Sigmoid colon (tissue), 7 donors: ENCODE results near the gene CARMIL1. TPM values are rescaled to one million over a fixed set of nuclear protein-coding genes. Genes with fewer than 3 reads are reported as not detected.

Experiments
- DNase-seq: peaks from one replicate; pipeline ENCODE4 v3.0.0-alpha.2; 2019
- H3K27ac ChIP-seq, 4 donors: fragments of 200-600 bp; sonication (generic); one replicate each; pipeline ENCODE4 v1.5.1; 2016 to 2019; ENCODE audit warnings: mild to moderate bottlenecking in 1 of 4
- H3K27me3 ChIP-seq, 3 donors: fragments of 200-600 bp; sonication (generic); one replicate each; pipeline ENCODE4 v1.5.1; 2019; ENCODE audit warnings: mild to moderate bottlenecking in 1 of 3
- H3K36me3 ChIP-seq, 4 donors: fragments of 200-600 bp; sonication (generic); one replicate each; pipeline ENCODE4 v1.5.1; 2016 to 2019
- H3K4me1 ChIP-seq, 4 donors: fragments of 200-600 bp; sonication (generic); one replicate each; pipeline ENCODE4 v1.5.1; 2017 to 2019
- H3K4me3 ChIP-seq, 4 donors: fragments of 200-600 bp; sonication (generic); one replicate each; pipeline ENCODE4 v1.5.1; 2017 to 2019; ENCODE audit warnings: mild to moderate bottlenecking in 2 of 4, moderate library complexity in 1 of 4
- H3K9me3 ChIP-seq, 4 donors: fragments of 200-600 bp in 3 of 4; sonication (generic) in 3 of 4; one replicate each; pipeline versions ENCODE4 v1.5.1 to v1.6.1; 2013 to 2019
- CTCF ChIP-seq, 4 experiments: fragments of 450-650 bp in 3 of 4; fragments of 200-600 bp in 1 of 4; IDR thresholded peaks; one replicate each; pipeline ENCODE4 v1.5.1; 2016 to 2019; ENCODE audit warnings: antibody characterized with exemption in 4 of 4, mild to moderate bottlenecking in 3 of 4, moderate library complexity in 2 of 4
- EP300 ChIP-seq, 4 donors: sonication (generic); formaldehyde crosslinking; IDR thresholded peaks; one replicate each; pipeline ENCODE4 v1.6.1; 2017; ENCODE audit warnings: antibody characterized with exemption in 4 of 4
- POLR2A ChIP-seq, 2 donors: fragments of 450-650 bp; IDR thresholded peaks; one replicate each; pipeline ENCODE4 v1.6.1; 2016; ENCODE audit warnings: antibody characterized with exemption in 2 of 2, mild to moderate bottlenecking in 2 of 2, moderate library complexity in 2 of 2
- POLR2AphosphoS5 ChIP-seq, 4 donors: sonication (generic); formaldehyde crosslinking; IDR thresholded peaks; one replicate each; pipeline ENCODE4 v1.6.1; 2017; ENCODE audit warnings: antibody characterized with exemption in 4 of 4
- WGBS, 2 donors: extraction: QIAGEN DNeasy Blood & Tissue Kit; methylation state at CpG; one replicate each; pipeline ENCODE4 v1.1.7; 2013; 5-methylcytosine and 5-hydroxymethylcytosine counted together
- intact Hi-C: fragments of 100-400 bp; cut with DNase I; formaldehyde crosslinking; loops from one replicate; pipeline ENCODE4 v1.15.1; 2023
- polyA plus RNA-seq, 3 donors: library from polyadenylated mRNA; stranded (reverse); fragments of 200-250 nt; gene quantifications; one replicate each; pipeline ENCODE4 v1.2.3, GENCODE V29; 2013
- total RNA-seq, 4 donors: library from RNA; depleted of rRNA; stranded (reverse); fragments of >200 nt; gene quantifications; one replicate each; pipeline ENCODE4 v1.1.0, GENCODE V29; 2016
- donor health status: healthy with polysubstance abuse.
- donor health status: Bipolar disorder and iron deficiency.
- donor health status: healthy.

Gene CARMIL1
- total and polyA plus RNA-seq, 7 donors, result 3.4 to 24.0 (median 8.2) TPM

- no peaks in the 10 kb centered on the region for H3K27me3 ChIP-seq
- no peaks in the 10 kb centered on the region for H3K36me3 ChIP-seq
- WGBS, 2 donors, result 90 to 91% methylated on average over 6 of the region's 6 CpGs
- TF ChIP-seq EP300 (IDR thresholded peaks at IDR 0.05) (no peak), POLR2A (IDR thresholded peaks at IDR 0.05) (no peak), CTCF (IDR thresholded peaks at IDR 0.05) (no peak), POLR2AphosphoS5 (IDR thresholded peaks at IDR 0.05) (no peak)
- H3K27ac ChIP-seq, result no peak overlapping the region
- no peaks in the 10 kb centered on the region for H3K9me3 ChIP-seq
- intact Hi-C loops, result no loop called here
- no peak for DNase-seq
- H3K4me3 ChIP-seq, result no peak overlapping the region
- no peaks in the 10 kb centered on the region for H3K4me1 ChIP-seq
These were observed 8.8 kb downstream of the CARMIL1 start for GRCh38 chr6:25287941-25288340.

GRCh38 chr6:25288518-25288917 lies 9.3 kb downstream of the CARMIL1 start:
- intact Hi-C loops, result no loop called here
- TF ChIP-seq POLR2AphosphoS5 (IDR thresholded peaks at IDR 0.05) (no peak), POLR2A (IDR thresholded peaks at IDR 0.05) (no peak)
- no peak overlapping the region for H3K4me3 ChIP-seq
- 93 to 99% methylated on average over 2 of the region's 2 CpGs for WGBS, 2 donors
- no peaks in the 10 kb centered on the region for H3K4me1 ChIP-seq
- DNase-seq, result no peak
- H3K27ac ChIP-seq, result no peak overlapping the region
- no peaks in the 10 kb centered on the region for H3K9me3 ChIP-seq
- no peaks in the 10 kb centered on the region for H3K27me3 ChIP-seq
- no peaks in the 10 kb centered on the region for H3K36me3 ChIP-seq

DNA sequence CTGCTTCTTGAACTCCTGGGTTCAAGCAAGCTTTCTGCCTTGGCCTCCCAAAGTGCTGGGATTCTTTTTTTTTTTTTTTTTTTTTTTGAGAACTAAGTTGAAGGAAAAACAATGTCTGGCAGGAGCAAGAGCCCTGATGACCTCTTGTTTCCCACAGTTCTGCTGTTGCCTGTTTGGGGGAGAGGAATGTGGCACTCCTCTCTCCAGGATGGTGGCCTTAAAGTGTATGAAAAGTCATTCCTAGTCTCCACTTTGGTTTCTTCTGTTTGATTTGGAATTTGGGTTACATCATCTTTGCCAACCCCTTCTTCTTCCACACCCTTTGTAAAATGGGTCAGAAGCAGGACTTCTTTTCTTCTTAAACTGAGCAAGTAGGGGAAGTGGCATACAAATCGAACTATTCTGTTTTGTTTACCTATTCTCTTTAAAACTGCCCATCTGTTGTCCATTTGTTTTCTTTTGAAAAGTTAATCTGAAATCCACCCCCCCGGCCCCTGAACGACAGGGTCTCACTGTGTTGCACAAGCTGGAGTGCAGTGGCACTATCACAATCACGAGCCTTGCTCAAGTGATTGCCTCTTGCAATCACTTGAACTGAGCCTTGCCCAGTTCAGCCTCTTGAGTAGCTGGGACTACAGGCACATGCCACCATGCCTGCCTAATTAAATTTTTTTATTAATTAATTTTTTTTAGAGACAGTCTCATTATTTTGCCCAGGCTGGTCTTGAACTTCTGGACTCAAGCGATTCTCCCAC lies 11.3 kb downstream of the CARMIL1 start:
- WGBS, 2 donors, result 84 to 86% methylated on average over 5 of the region's 5 CpGs
- H3K36me3 ChIP-seq, result no peaks in the 10 kb centered on the region
- H3K9me3 ChIP-seq, result no peaks in the 10 kb centered on the region
- no peak for DNase-seq
- no peak overlapping the region for H3K4me3 ChIP-seq
- intact Hi-C loops, result no loop called here
- no peaks in the 10 kb centered on the region for H3K4me1 ChIP-seq
- no peak overlapping the region for H3K27ac ChIP-seq
- no peaks in the 10 kb centered on the region for H3K27me3 ChIP-seq
- TF ChIP-seq EP300 (IDR thresholded peaks at IDR 0.05), result no peak
- TF ChIP-seq POLR2A (IDR thresholded peaks at IDR 0.05), result no peak
- TF ChIP-seq CTCF (IDR thresholded peaks at IDR 0.05), result no peak
- TF ChIP-seq POLR2AphosphoS5 (IDR thresholded peaks at IDR 0.05), result no peak

GRCh38 chr6:25292384-25292783 lies 13.2 kb downstream of the CARMIL1 start:
- Histone ChIP-seq H3K4me3 (no peak overlapping the region), H3K36me3 (no peaks in the 10 kb centered on the region), H3K27me3 (no peaks in the 10 kb centered on the region), H3K27ac (no peak overlapping the region), H3K9me3 (no peaks in the 10 kb centered on the region), H3K4me1 (peaks cover 0 to 4% (median 0%) of the 10 kb centered on the region in 4 donors)
- no peak for DNase-seq
- TF ChIP-seq POLR2AphosphoS5 (IDR thresholded peaks at IDR 0.05) (no peak), EP300 (IDR thresholded peaks at IDR 0.05) (no peak)
- 91 to 93% methylated on average over 4 of the region's 4 CpGs for WGBS, 2 donors
- intact Hi-C loops, result no loop called here

- TF ChIP-seq POLR2AphosphoS5 (IDR thresholded peaks at IDR 0.05) (no peak), EP300 (IDR thresholded peaks at IDR 0.05) (no peak), CTCF (IDR thresholded peaks at IDR 0.05) (no peak), POLR2A (IDR thresholded peaks at IDR 0.05) (no peak)
- intact Hi-C loops, result no loop called here
- WGBS, 2 donors, result 16 to 49% methylated on average over 1 of the region's 1 CpG
- DNase-seq, result no peak
- H3K36me3 ChIP-seq, result no peaks in the 10 kb centered on the region
- H3K4me3 ChIP-seq, result no peak overlapping the region
- peaks cover 0 to 4% (median 0%) of the 10 kb centered on the region in 4 donors for H3K4me1 ChIP-seq
- no peaks in the 10 kb centered on the region for H3K9me3 ChIP-seq
- H3K27me3 ChIP-seq, result no peaks in the 10 kb centered on the region
- peak overlapping the region in 3 of 4 donors; percentile 7 to 75 (median 48) for H3K27ac ChIP-seq
These were observed 16.5 kb downstream of the CARMIL1 start for GRCh38 chr6:25295651-25296050.
